ENCODE measurements around the gene TTYH3.

Gene TTYH3

DNA sequence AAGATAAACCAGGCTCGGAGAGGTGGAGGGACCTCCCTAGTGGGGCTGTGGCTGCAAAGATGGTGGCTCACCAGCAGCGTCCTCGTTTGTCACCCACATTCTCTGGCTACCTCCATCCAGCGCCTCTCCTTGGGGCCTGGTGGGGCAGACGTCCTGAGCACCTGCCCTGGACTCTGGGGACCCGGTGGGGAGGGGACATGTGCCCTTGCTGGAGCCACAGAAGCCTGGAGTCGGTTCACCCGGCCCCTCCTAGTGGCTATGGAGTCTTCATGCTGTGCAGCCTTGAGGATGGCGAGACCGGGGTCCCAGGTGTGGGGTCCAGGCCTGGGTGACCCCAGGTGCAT, 14.5 kb downstream of the TTYH3 start:
- Histone ChIP-seq H3K27ac (no peak overlapping the region), H4K20me1 (ENCODE audit: insufficient read depth) (no peaks in the 10 kb centered on the region), H3K4me1 (ENCODE audit: low read depth, poor library complexity, severe bottlenecking) (peaks cover 8% of the 10 kb centered on the region), H3K36me3 (ENCODE audit: insufficient read depth) (no peaks in the 10 kb centered on the region), H2AFZ (ENCODE audit: low read depth) (no peak overlapping the region), H3K79me2 (ENCODE audit: insufficient read depth, low read depth) (no peaks in the 10 kb centered on the region), H3K9ac (no peak overlapping the region), H3K4me2 (no peak overlapping the region), H3K27me3 (ENCODE audit: insufficient read depth, low read depth) (no peaks in the 10 kb centered on the region), H3K4me3 (IDR thresholded peaks at IDR 0.05; ENCODE audit: insufficient read depth, low read depth, low read length) (no peak overlapping the region)
- TF ChIP-seq, protein P1, sequence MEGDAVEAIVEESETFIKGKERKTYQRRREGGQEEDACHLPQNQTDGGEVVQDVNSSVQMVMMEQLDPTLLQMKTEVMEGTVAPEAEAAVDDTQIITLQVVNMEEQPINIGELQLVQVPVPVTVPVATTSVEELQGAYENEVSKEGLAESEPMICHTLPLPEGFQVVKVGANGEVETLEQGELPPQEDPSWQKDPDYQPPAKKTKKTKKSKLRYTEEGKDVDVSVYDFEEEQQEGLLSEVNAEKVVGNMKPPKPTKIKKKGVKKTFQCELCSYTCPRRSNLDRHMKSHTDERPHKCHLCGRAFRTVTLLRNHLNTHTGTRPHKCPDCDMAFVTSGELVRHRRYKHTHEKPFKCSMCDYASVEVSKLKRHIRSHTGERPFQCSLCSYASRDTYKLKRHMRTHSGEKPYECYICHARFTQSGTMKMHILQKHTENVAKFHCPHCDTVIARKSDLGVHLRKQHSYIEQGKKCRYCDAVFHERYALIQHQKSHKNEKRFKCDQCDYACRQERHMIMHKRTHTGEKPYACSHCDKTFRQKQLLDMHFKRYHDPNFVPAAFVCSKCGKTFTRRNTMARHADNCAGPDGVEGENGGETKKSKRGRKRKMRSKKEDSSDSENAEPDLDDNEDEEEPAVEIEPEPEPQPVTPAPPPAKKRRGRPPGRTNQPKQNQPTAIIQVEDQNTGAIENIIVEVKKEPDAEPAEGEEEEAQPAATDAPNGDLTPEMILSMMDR (conservative IDR thresholded peaks at IDR 0.05; ENCODE audit: low read depth, low read length), result no peak

DNA sequence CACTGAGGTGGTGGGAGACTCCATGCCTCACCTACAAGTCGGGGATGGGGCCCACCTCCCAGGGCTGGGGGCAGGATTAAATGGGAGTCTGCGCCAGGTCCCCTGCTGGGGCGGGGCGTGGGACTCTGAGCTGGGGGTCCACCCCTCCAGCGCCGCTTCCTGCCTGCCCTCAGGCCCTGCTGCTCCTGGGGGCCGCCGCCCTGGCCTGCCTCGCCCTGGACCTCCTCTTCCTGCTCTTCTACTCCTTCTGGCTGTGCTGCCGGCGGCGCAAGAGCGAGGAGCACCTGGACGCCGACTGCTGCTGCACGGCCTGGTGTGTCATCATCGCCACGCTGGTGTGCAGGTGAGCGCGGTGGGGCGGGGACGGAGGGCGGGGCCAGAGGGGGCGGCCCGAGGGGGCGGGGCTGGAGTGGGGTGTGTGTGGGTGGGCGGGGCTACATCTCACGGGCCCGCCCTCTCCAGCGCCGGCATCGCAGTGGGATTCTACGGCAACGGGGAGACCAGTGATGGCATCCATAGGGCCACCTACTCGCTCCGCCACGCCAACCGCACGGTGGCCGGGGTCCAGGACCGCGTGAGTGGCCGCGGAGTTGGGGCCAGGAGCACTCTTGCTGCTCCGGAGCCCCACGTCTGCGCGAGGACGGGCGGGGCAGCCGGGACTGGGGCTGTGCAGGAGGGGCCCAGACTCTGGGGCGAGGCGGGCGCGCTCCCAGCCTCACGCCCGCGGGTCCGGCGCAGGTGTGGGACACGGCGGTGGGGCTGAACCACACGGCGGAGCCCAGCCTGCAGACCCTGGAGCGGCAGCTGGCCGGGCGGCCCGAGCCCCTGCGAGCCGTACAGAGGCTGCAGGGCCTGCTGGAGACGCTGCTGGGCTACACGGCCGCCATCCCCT, 15.1 kb downstream of the TTYH3 start:
- H2AFZ ChIP-seq (ENCODE audit: low read depth), result no peak overlapping the region
- TF ChIP-seq, protein P1 (conservative IDR thresholded peaks at IDR 0.05; ENCODE audit: low read depth, low read length), result no peak
- H3K79me2 ChIP-seq (ENCODE audit: insufficient read depth, low read depth), result no peaks in the 10 kb centered on the region
- H3K9ac ChIP-seq, result no peak overlapping the region
- no peaks in the 10 kb centered on the region for H3K27me3 ChIP-seq (ENCODE audit: insufficient read depth, low read depth)
- H3K4me1 ChIP-seq (ENCODE audit: low read depth, poor library complexity, severe bottlenecking), result peaks cover 8% of the 10 kb centered on the region
- H3K27ac ChIP-seq, result no peak overlapping the region
- H3K36me3 ChIP-seq (ENCODE audit: insufficient read depth), result no peaks in the 10 kb centered on the region
- no peak overlapping the region for H3K4me2 ChIP-seq
- H3K4me3 ChIP-seq (IDR thresholded peaks at IDR 0.05; ENCODE audit: insufficient read depth, low read depth, low read length), result no peak overlapping the region
- H4K20me1 ChIP-seq (ENCODE audit: insufficient read depth), result no peaks in the 10 kb centered on the region

DNA sequence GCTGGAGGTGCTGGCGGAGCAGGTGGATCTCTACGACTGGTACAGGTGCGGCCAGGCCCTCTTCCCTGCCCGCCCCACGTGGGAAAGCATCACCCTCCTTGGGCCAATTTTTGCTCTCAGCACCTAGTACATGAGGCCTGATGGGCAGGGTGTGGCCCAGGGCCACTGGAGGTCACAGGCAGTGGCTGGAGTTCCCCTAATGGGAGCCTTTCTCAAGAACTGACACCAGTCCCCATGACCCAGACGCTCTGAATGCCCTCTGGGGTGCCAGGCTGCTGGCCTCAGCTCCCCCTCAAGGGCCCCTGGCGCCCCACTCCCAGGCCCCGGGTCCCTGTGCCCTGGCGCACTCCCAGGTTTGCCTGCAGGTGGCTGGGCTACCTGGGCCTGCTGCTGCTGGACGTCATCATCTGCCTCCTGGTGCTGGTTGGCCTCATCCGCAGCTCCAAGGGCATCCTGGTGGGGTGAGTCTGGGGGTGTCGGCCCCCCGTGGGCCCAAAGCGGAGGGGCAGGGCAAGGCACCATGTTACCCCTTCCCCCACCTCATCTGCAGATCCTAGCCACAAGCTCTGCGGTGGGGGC, 15.9 kb downstream of the TTYH3 start:
- no peaks in the 10 kb centered on the region for H3K36me3 ChIP-seq (ENCODE audit: insufficient read depth)
- H3K27ac ChIP-seq, result no peak overlapping the region
- no peaks in the 10 kb centered on the region for H4K20me1 ChIP-seq (ENCODE audit: insufficient read depth)
- TF ChIP-seq, protein P1 (conservative IDR thresholded peaks at IDR 0.05; ENCODE audit: low read depth, low read length), result no peak
- no peak overlapping the region for H3K9ac ChIP-seq
- H2AFZ ChIP-seq (ENCODE audit: low read depth), result no peak overlapping the region
- no peak overlapping the region for H3K4me3 ChIP-seq (IDR thresholded peaks at IDR 0.05; ENCODE audit: insufficient read depth, low read depth, low read length)
- no peak overlapping the region for H3K4me2 ChIP-seq
- no peaks in the 10 kb centered on the region for H3K27me3 ChIP-seq (ENCODE audit: insufficient read depth, low read depth)
- H3K79me2 ChIP-seq (ENCODE audit: insufficient read depth, low read depth), result no peaks in the 10 kb centered on the region
- peaks cover 8% of the 10 kb centered on the region for H3K4me1 ChIP-seq (ENCODE audit: low read depth, poor library complexity, severe bottlenecking)

DNA sequence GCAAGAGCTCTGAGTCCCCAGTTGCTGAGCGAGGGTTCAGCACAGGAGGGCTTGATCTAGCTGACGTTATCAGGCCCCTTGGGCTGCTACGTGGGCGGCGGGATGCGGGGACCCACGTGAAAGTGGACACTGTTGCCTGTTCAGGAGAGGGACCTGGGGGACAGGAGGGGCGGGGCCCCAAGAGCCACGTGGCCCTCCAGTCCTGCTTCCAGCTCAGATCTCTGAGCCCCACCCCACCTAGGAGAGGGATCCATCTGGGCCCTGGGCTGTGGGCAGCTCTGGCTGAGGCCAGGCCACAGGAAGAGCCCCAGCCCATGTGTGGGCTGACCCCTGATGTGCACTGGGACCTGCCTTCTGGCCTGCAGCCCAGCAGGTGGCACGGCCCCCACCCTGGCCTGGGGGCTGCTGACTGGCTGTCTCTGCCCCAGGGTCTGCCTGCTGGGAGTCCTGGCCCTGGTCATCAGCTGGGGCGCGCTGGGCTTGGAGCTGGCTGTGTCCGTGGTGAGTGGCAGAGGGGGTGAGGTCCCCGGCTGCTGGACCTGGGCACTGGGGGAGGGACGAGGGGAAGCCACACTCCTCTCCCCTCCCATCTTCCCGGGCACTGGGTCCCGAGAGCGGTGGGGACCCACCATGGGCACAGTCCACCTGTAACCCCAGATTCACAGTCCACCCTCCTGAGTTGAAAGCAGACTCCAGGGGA, 17.5 kb downstream of the TTYH3 start:
- Histone ChIP-seq H3K4me1 (ENCODE audit: low read depth, poor library complexity, severe bottlenecking) (peaks cover 8% of the 10 kb centered on the region), H3K36me3 (ENCODE audit: insufficient read depth) (no peaks in the 10 kb centered on the region), H3K4me3 (IDR thresholded peaks at IDR 0.05; ENCODE audit: insufficient read depth, low read depth, low read length) (no peak overlapping the region), H3K79me2 (ENCODE audit: insufficient read depth, low read depth) (no peaks in the 10 kb centered on the region), H3K4me2 (no peak overlapping the region), H4K20me1 (ENCODE audit: insufficient read depth) (no peaks in the 10 kb centered on the region), H3K27ac (no peak overlapping the region), H2AFZ (ENCODE audit: low read depth) (no peak overlapping the region), H3K27me3 (ENCODE audit: insufficient read depth, low read depth) (peaks cover 5% of the 10 kb centered on the region; the same call in 1 of the 2 replicates), H3K9ac (no peak overlapping the region)
- TF ChIP-seq, protein P1 (conservative IDR thresholded peaks at IDR 0.05; ENCODE audit: low read depth, low read length), result no peak
